ENCODE measurements around the gene C1QTNF4.

- TF ChIP-seq GATA2 (IDR thresholded peaks at IDR 0.05; ENCODE audit: low read depth, low read length) (no peak), GATA3 (IDR thresholded peaks at IDR 0.05; ENCODE audit: low read depth, low read length) (no peak)
Measured at GRCh38 chr11:47550288-47551047, 43.7 kb downstream of the C1QTNF4 start.
